Peyer's patch (tissue), 4 donors: ENCODE measurements around the gene CREBRF.

ENCODE experiments used
- CTCF ChIP-seq, 6 experiments: fragments of 450-650 bp in 4 of 6; fragments of 200-600 bp in 2 of 6; sonication (generic) in 1 of 6; IDR thresholded peaks; one replicate each; pipeline ENCODE4 v1.5.1; 2017 to 2019; ENCODE audit warnings: antibody characterized with exemption in 6 of 6, mild to moderate bottlenecking in 3 of 6, moderate library complexity in 1 of 6
- POLR2A ChIP-seq, 2 donors: fragments of 450-650 bp; IDR thresholded peaks; one replicate each; pipeline ENCODE4 v1.5.1; 2017; ENCODE audit warnings: antibody characterized with exemption in 2 of 2, mild to moderate bottlenecking in 2 of 2, moderate library complexity in 2 of 2

DNA sequence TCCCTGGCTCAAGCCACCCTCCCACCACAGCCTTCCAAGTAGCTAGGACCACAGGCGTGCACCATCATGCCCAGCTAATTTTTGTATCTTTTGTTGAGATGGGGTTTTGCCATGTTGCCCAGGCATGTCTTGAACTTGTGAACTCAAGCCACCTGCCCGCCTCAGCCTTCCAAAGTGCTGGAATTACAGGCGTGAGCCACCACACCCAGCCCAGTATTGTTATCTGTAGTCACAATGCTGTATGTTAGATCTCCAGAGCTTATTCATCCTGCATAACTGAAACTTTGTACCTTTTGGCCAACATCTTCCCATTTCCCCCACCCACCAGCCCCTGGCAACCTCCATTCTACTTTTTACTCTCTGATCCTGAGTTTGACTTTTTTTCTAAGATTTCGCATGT lies 37.5 kb downstream of the CREBRF start:
- TF ChIP-seq CTCF (IDR thresholded peaks at IDR 0.05) (no peak), POLR2A (IDR thresholded peaks at IDR 0.05) (no peak)
